ENCODE data around the gene CCDC136.

The CCDC136 gene

GRCh38 chr7:128871050-128871449, 79.3 kb downstream of the CCDC136 start:
- no peak for DNase-seq (ENCODE audit: low spot score)
- TF ChIP-seq CTCF (IDR thresholded peaks at IDR 0.05; ENCODE audit: extremely low read depth, missing control alignments): no peak

Measured in GM20000 (cell line).